ENCODE results near the gene ANO2. TPM values are rescaled to one million over a fixed set of nuclear protein-coding genes. Genes with fewer than 3 reads are reported as not detected.

The ANO2 gene
- total and polyA plus RNA-seq, 2 donors (not counting 3 experiments of a cell fraction or from before 2014, with no cell fraction given): 15.4 to 65.0 TPM

- Histone ChIP-seq H3K9ac (replicated peaks; ENCODE audit: extremely low read depth, insufficient read depth, low read length) (no peak overlapping the region), H3K27ac (ENCODE audit: insufficient read depth, low read depth, low read length) (no peak overlapping the region), H3K36me3 (ENCODE audit: control insufficient read depth in 2 of 2, extremely low read depth in 1 of 2, insufficient read depth in 2 of 2, low read length in 2 of 2) (peaks cover 79 to 83% of the 10 kb centered on the region in 2 experiments), H3K79me2 (ENCODE audit: control insufficient read depth, insufficient read depth, low read length) (no peaks in the 10 kb centered on the region), H4K20me1 (replicated peaks; ENCODE audit: control insufficient read depth, extremely low read depth, insufficient read depth, low read length) (no peaks in the 10 kb centered on the region), H3K9me3 (replicated peaks; ENCODE audit: control insufficient read depth, insufficient read depth, low read length) (no peaks in the 10 kb centered on the region), H2AFZ (ENCODE audit: low read depth, low read length) (no peak overlapping the region), H3K4me3 (replicated peaks in 1 of 3; ENCODE audit: insufficient read depth in 1 of 3, low read depth in 1 of 3, low read length in 3 of 3) (no peak overlapping the region), H3K9me1 (replicated peaks; ENCODE audit: control insufficient read depth, extremely low read depth, insufficient read depth, low read length) (no peaks in the 10 kb centered on the region), H3K4me1 (ENCODE audit: control insufficient read depth, extremely low read depth, insufficient read depth, low read length) (no peaks in the 10 kb centered on the region), H3K4me2 (ENCODE audit: insufficient read depth, low read length) (no peak overlapping the region), H3K27me3 (ENCODE audit: control insufficient read depth in 2 of 2, insufficient read depth in 2 of 2, low read length in 2 of 2) (no peaks in the 10 kb centered on the region)
- no peak for TF ChIP-seq MYC (IDR thresholded peaks at IDR 0.05; ENCODE audit: low read depth, low read length)
- no peak for TF ChIP-seq FOS (IDR thresholded peaks at IDR 0.05; ENCODE audit: borderline replicate concordance, insufficient read depth, low read length)
- TF ChIP-seq CTCF (IDR thresholded peaks at IDR 0.05; ENCODE audit: extremely low read depth in 1 of 2, insufficient read depth in 1 of 2, low read depth in 1 of 2, low read length in 2 of 2): no peak
- no peak for TF ChIP-seq GATA2 (IDR thresholded peaks at IDR 0.05; ENCODE audit: insufficient read depth, insufficient read length, low read depth, low read length)
- TF ChIP-seq POLR2AphosphoS5 (IDR thresholded peaks at IDR 0.05; ENCODE audit: insufficient read depth, low read depth, low read length): no peak
- no peak for TF ChIP-seq MAX (IDR thresholded peaks at IDR 0.05; ENCODE audit: insufficient read depth, insufficient read length)
- TF ChIP-seq POLR2A (IDR thresholded peaks at IDR 0.05; ENCODE audit: low read depth, low read length): no peak
- no peak for TF ChIP-seq JUN (IDR thresholded peaks at IDR 0.05; ENCODE audit: borderline replicate concordance, insufficient read depth, insufficient read length, low read depth)
- no peak for TF ChIP-seq EZH2 (IDR thresholded peaks at IDR 0.05; ENCODE audit: borderline replicate concordance, low read depth, low read length, severe bottlenecking)
- intact Hi-C loops (cut with micrococcal nuclease): no loop called here
- TSS peak; percentile 98 for BruUV-seq (replicated peaks)
- dilution Hi-C loops (cut with MboI; ENCODE audit: extremely low pct_ligation_motif_present, low sequenced_read_pairs): no loop called here
- ChIA-PET CTCF (no interaction called here), POLR2A (no interaction called here)
- FAIRE-seq (no peak), DNase-seq (ENCODE audit: low read depth, low spot score) (no peak)
Measured at GRCh38 chr12:5948696-5949095, 3.6 kb upstream of the ANO2 start.
